ENCODE data around the gene NPPA. TPM values are rescaled to one million over a fixed set of nuclear protein-coding genes. Genes with fewer than 3 reads are reported as not detected.

Gene NPPA
- total and polyA plus RNA-seq, 9 of the 15 experiments (the other 6 are each of a cell fraction or from before 2014, with no cell fraction given), result not detected

GRCh38 chr1:11858968-11859871 is 11.6 kb upstream of the NPPA start (continued):
- peak; percentile 48 for TF ChIP-seq HCFC1 (IDR thresholded peaks at IDR 0.05; ENCODE audit: low read depth, low read length)
- TF ChIP-seq TAF9B (IDR thresholded peaks at IDR 0.05; ENCODE audit: partially characterized antibody), result no peak
- TF ChIP-seq ZBTB1 (CRISPR knock-in tag; IDR thresholded peaks at IDR 0.05; ENCODE audit: borderline replicate concordance, low read depth), result peak; percentile 83; the same call in 1 of the 2 replicates
- TF ChIP-seq BRD9 (IDR thresholded peaks at IDR 0.05; ENCODE audit: low read depth, partially characterized antibody), result no peak
- TF ChIP-seq YBX1 (IDR thresholded peaks at IDR 0.05), result no peak
- TF ChIP-seq ZBTB2 (IDR thresholded peaks at IDR 0.05), result no peak
- no peak for TF ChIP-seq GTF2E2 (tag; IDR thresholded peaks at IDR 0.05)
- TF ChIP-seq ZNF398 (CRISPR knock-in tag; IDR thresholded peaks at IDR 0.05), result no peak
- TF ChIP-seq SIN3A (IDR thresholded peaks at IDR 0.05; ENCODE audit: borderline replicate concordance in 2 of 2, control insufficient read depth in 1 of 2, low read depth in 2 of 2, low read length in 2 of 2), result peak; percentile 89 to 97
- no peak for TF ChIP-seq CBX2 (IDR thresholded peaks at IDR 0.05; ENCODE audit: insufficient read depth, low read length, poor library complexity, severe bottlenecking)
- TF ChIP-seq RBM34 (IDR thresholded peaks at IDR 0.05; ENCODE audit: borderline replicate concordance, insufficient read depth, low read length), result no peak
- no peak for TF ChIP-seq TBL1XR1 (IDR thresholded peaks at IDR 0.05; ENCODE audit: low read length in 2 of 2)
- TF ChIP-seq CHD2 (IDR thresholded peaks at IDR 0.05; ENCODE audit: low read depth, low read length), result no peak
- TF ChIP-seq, protein P1, sequence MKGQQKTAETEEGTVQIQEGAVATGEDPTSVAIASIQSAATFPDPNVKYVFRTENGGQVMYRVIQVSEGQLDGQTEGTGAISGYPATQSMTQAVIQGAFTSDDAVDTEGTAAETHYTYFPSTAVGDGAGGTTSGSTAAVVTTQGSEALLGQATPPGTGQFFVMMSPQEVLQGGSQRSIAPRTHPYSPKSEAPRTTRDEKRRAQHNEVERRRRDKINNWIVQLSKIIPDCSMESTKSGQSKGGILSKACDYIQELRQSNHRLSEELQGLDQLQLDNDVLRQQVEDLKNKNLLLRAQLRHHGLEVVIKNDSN (CRISPR knock-in tag; IDR thresholded peaks at IDR 0.05), result peak; percentile 55
- no peak for TF ChIP-seq EP300 (IDR thresholded peaks at IDR 0.05; ENCODE audit: low read length)
- TF ChIP-seq HMG20A (CRISPR knock-in tag; conservative IDR thresholded peaks at IDR 0.05), result no peak
- TF ChIP-seq HNRNPK (IDR thresholded peaks at IDR 0.05; ENCODE audit: low read depth, low read length, poor library complexity, severe bottlenecking), result no peak
- no peak for TF ChIP-seq ZNF347 (CRISPR knock-in tag; IDR thresholded peaks at IDR 0.05; ENCODE audit: low read depth)
- TF ChIP-seq ZFPM2 (CRISPR knock-in tag; IDR thresholded peaks at IDR 0.05), result no peak
- peak; percentile 25; the same call in 1 of the 2 replicates for TF ChIP-seq SMC3 (conservative IDR thresholded peaks at IDR 0.05; ENCODE audit: insufficient read depth, low read depth, low read length)
- no peak for TF ChIP-seq ETS2 (tag; IDR thresholded peaks at IDR 0.05; ENCODE audit: borderline replicate concordance, poor library complexity, severe bottlenecking)
- 0 out of 2 replicates have a peak, but pooled peaks have one; percentile 59 for TF ChIP-seq SAFB (IDR thresholded peaks at IDR 0.05; ENCODE audit: borderline replicate concordance, low read depth, low read length)

All from K562 (cell line).